HG02943 (cell line): ENCODE data around the gene SNRNP70.
"Not testable (repeated sequence)": the region's sequence is repeated elsewhere in the genome, so short reads cannot be mapped to it uniquely, and the experiment has no call there.

Source experiments
- ATAC-seq: cut with Tn5 transposase; IDR thresholded peaks from one replicate; pipeline ENCODE4 v1.9.1; 2021; ENCODE audit warnings: mild to moderate bottlenecking, low read depth, moderate library complexity; ENCODE audit not compliant: unreplicated experiment

The SNRNP70 gene

DNA sequence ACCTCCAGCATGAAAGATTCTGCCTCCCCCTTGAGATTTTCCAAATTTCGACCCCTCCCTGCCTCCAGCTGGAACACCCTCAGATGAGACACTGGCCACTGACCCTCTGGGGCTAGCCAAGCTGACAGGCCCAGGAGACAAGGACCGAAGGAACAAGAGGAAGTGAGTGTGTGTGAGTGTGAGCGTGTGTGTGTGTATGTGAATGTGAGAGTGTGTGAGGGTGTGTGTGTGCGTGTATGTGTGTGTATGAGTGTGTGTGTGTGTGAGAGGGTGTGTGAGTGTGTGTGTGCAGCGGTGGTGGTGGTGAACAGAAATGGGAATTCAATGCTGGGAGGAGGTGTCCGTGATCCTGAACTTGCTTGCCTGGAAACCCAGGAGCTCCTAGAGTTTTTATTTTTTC is 56.1 kb downstream of the SNRNP70 start:
- ATAC-seq = no peak

DNA sequence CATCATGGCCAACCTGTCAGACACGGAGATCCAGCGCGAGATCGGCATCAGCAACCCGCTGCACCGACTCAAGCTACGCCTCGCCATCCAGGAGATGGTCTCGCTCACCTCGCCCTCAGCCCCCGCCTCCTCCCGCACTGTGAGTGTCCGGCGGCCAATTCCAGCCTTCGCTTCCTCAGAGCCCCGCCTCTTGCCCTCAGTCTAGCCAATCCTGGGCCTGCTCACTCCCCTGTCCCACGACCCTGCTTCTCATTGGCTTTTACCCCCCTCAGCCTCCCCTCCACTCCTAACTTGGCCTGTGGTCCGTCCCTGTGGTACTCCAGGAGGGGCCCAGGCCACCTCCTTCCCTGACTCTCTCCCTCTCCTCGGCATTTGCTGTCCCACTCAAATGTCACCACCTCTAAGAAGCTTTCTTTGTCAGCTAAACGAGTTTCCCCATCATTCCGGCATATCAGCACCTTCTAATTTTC is 57.6 kb downstream of the SNRNP70 start:
- ATAC-seq = peak; percentile 59

DNA sequence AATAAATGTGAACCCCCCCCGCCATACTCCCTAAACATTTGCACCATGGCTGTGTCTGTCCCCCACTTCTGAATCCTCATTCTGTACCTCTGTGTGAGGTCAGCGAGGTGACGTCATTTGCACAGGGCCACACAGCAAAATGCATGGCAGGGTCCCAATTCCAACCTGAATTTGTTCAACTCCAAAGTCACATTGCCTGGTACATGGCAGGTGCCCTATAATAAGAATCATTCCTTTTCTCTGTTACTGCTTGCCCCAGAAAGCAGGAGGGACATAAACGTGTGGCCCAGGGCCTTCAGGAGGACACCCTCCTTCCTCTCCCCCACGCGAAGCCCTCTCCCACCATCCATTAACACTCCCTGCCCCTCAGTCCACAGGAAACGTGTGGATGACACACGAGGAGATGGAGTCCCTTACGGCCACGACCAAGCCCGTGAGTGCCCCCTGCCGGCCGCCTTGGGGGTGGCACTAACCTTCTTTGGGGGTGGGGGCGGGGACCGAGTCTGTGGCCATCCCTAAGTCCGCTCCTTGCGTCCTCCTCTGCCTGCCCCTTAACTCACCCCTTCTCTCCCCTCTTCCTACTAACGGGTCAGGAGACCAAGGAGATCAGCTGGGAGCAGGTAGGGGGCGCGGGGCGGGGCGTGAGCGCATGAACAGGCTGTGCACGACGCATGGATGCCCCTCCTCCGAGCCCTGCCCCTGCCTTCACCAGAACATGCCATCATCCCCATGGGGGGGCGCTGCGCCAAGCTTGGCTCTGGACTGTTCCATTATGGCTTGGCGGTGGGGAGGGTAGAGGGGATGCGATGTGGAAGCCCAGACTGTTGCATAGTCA is 60.5 kb downstream of the SNRNP70 start:
- no peak for ATAC-seq

DNA sequence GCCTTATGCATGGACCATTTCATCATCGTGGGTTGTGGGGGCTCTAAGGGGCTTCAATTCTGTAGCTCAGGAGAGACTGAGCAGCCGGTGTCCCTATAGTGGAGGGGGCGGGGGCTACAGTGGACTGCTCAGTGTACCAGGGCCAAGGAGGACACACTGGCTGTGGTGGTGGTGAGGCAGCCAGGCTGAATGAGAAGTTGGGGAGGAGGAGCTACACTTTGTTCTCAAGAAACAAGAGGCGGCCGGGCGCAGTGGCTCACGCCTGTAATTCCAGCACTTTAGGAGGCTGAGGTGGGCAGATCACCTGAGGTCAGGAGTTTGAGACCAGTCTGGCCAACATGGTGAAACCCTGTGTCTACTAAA is 61.1 kb downstream of the SNRNP70 start:
- ATAC-seq = not testable (repeated sequence)

DNA sequence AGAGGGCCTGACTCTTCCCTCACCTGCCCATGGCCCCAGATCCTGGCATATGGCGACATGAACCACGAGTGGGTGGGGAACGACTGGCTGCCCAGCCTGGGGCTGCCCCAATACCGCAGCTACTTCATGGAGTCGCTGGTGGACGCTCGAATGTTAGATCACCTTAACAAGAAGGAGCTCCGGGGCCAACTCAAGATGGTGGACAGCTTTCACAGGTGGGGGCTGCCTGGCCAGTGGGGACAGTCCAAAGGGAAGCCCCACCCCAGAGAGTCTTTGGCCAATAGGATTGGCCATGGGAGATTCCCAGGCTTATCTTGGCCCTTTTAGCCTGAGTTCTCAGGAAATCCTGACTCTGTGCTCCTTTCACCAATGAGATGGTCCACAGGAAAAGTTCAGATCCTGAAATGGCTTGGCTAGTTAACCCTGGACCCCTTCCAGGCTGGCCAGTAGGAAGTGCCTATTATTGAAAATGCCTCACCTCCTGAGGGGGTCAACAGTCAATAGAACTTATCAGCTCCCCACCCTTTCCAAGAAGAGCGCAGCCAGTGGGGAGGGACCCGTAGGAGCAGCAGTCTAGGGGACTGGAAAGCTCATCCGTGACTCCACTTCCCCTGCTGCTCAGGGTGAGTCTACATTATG is 62.9 kb downstream of the SNRNP70 start:
- no peak for ATAC-seq

DNA sequence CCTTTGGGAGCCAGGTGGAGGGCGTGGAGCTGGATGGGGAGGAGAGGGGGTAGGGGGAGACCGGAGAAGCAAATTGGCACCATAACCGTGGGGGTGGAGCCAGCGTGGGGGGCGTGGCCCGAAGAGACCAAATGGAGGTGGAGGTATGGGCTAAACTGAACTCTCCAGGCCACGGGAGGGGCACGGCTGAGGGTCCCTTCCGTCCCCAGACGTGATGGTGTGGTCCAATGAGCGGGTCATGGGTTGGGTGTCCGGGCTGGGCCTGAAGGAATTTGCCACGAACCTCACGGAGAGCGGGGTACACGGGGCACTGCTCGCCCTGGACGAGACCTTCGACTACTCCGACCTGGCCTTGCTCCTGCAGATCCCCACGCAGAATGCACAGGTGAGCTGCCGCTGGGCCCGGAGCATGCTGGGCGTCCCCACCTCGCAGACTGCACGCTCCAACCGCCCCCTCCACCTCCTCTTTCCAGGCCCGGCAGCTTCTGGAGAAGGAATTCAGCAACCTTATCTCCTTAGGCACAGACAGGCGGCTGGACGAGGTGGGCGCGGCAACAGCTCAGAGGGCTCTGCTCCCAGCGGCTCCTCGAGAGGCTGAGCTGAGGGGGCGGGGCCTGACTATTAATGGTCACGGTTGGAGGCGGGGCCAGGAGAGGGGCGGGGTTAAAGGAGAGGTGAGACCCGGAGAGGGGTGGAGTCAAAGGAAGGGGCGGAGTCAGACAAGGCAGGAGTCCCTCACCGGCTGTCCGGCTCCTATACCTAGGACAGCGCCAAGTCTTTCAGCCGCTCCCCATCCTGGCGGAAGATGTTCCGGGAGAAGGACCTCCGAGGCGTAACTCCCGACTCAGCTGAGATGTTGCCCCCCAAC is 63.8 kb downstream of the SNRNP70 start:
- no peak for ATAC-seq

DNA sequence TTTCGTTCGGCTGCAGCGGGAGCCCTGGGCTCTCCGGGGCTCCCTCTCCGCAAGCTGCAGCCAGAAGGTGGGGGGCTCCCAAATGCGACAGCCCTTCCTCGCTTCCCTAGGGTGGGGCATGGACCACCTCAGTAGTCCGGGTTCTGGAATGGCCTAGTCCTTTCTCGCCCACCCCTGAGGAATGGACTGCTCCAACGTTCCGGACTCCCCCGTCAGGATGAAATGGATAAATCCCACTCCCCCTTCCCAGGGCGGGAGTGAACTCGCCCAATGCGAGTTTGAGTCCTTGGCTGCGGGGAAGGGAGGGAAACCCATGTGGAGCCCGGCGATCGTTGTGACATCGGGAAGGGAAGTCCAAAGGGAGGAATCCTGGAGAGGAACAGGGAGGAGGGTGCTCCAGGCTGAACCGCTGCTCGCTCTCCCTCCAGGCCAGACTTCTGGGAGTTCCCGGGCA is 64.4 kb downstream of the SNRNP70 start:
- ATAC-seq = no peak

DNA sequence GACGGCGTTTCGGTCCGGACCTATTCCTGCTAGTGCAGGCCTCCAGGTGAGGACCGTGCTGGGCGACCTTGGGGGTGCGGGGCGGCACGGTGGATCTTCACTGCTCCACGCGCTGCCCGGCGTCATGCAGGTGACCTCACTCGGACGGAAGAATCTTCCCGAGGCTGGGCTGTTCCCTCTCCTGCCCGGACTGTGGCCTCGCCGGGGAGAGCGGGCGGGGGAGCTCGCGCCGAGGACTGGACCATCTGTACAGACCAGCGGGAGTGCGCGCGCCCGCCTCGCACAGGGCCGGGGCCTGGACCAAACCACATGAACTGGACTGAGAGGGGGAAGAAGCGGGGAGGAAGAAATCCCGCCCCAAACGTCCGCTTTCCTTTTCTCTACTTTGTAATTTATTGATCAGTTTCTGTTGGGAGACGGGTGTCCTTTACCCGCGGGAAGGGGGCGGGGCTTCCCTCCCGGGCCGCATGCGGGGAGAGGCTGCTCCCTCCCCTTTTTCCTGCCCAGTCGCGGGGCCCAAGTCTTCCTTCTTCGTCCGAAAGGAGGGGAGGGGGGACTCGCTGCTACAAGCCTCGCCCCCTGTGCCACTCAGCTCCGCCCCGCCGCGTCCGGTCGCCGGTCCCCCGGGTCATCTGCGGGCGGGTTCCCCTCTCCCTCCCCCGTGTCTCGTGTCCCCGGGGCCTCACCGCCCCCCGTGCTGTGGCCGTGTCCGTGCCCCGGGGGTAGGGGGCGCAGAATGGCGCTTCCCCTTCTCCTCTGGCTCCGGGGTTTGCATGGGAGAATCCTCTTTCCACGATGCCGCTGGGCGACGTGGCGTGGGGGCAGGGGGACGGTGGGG is 65.1 kb downstream of the SNRNP70 start:
- no peak for ATAC-seq

DNA sequence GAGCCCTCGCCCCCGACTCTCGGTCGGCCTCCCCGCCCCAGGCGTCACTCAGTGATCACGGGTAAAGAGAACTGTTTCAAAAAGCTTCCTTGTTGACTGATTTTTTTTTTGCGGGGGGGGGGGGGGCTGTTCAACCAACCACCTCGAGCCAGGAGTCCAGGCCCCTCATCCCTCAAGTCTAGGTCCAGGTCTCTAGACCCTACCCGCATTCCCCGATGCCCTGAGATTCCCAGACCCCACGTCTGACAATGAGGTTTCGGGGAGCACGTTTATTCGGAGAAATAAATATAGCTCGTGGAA is 65.6 kb downstream of the SNRNP70 start:
- ATAC-seq = no peak

DNA sequence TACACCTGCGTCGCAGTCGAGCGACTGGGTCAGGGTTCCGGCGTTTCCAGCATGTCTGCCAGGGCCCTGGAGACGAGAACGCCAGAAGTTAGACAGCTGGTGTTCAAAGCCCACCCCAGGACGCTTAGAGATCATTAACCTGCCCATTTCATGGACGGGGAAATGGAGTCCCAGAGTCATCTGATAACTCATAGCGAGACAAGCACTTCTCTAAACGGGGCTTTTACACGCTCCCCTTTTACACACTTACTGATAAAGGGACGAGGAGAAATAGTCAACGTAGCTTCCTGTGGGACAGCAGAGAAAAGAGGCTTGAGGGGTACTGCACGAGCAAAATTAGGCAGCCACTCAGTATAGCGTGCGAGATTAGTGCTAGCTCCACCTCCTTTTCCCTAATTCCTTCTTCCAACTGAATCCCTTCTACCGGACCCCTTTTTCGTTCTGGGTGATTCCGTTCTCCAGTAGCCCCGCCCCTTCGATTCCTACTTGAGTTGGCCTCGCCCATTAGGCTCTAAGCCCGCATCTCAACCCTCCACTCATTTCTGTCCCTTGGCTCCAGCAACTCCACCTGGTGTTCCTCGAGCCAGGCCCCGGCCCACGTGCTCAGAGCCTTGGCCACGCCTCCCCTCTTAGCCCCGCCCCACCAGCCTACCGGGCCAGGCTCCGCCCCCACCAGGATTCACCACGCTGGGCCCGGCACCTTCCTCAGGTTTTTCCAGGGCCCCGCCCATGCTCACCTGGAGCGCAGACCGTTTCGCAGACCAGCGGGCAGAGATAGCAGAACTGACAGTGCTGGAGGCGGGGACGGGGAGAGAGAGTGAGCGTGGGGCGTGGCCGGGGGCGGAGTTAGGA is 66.2 kb downstream of the SNRNP70 start:
- ATAC-seq = no peak

DNA sequence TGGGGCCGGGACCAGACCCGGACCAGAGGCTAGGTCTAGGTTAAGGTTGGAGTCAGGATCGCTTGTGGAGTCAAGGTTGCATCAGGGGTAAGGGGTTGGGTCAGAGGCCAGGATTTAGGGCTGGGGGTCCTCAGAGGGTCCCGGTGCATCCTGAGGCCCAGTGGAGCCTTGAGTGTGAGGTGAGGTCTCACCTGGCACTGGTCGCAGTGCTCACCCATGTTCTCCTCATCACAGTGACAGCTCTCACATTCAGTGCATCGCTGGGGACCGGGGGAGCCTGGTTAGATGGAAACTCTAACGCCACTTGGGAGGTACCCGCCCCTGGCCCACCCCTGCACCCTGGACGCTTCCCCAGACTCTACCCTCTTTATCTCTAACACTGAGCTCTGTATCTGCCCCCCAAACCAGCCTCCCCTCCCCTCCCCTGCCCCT is 66.9 kb downstream of the SNRNP70 start:
- no peak for ATAC-seq

DNA sequence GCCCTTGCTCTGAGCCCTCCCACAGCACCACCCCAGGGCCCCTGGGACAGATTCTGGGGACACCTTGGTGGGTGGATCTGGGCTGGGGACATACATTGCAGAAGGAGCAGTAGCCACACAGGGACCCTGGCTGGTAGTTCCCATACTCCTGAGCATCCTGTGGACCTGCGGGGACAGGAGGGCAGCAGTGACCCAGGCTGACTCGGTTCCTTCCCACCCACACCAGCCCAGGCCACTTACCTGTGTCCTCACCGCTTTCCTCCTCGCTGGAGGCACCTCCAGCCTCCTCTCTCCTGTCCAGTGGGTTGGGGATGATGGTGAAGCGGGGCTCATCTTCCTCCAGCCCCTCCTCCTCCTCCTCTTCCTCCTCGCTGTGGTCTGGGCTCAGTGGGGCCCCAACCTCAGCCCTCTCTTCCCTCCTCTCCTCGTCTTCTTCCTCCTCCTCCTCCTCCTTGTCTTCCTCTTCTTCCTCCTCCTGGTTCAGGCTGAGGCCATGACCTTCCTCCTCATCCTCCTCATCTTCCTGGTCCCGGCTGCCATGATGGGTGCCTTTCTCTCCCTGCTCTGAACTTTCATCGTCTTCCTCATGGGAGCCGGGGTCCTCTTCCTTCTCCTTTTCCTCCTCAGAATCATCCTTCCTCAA is 68.0 kb downstream of the SNRNP70 start:
- no peak for ATAC-seq

DNA sequence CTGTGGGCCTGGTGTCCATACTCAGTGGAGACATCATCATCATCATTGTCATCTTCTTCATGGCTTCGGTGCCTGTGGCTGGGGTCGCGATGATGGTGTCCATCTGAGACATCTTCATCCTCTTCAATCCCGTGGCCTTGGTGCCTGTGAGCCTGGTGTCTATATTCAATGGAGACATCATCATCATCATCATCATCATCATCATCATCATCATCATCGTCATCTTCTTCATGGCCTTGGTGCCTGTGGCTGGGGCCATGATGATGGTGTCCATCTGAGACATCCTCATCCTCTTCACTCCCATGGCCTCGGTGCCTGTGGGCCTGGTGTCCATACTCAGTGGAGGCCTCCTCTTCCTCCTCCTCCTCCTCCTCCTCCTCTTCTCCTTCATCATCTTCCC is 69.0 kb downstream of the SNRNP70 start:
- no peak for ATAC-seq

DNA sequence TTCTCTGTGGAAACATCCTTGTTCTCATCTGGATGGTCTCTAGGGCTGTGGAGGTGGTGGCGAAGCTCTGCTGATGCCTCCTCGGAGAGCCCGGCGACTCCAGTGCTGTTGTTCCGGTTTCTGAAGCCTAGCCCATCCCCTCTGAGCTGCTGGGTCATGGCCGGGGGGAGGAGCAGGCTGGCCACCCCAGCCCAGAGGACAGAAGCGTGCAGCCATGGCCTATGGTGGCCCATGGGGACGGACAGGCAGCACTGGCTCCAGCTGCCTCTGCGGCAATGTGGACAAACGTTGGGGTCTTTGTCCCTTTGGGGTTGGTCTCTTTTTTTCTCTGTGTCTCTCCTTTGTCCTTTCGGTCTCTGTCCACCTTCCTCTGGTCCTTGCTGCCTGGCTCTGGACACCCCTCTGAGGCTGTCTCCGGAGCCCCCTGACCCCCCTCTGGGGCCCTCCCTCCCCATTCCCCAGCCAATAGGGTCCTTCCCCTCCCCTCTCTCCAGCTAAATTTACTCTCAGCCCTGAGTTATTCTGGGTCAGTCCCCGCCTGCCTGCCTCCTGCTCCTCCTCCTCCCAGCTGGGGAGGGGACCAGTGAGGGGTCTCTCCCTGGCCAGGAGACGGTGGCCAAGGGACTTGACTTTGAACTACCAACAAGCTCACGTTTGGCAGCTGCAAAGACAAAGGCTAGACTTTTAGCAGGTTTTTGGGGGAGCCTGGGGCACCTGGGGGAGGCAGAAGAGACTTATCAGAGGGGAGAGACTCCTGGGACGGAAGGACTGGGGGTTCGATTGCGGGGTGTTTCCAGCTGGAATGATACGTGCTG is 70.0 kb downstream of the SNRNP70 start, which contains the start of gene HRC:
HRC (minus strand) TSS at position 392 of the 815 bp plus-strand sequence; CDS start at position 233, 159 bp downstream.
- no peak for ATAC-seq

DNA sequence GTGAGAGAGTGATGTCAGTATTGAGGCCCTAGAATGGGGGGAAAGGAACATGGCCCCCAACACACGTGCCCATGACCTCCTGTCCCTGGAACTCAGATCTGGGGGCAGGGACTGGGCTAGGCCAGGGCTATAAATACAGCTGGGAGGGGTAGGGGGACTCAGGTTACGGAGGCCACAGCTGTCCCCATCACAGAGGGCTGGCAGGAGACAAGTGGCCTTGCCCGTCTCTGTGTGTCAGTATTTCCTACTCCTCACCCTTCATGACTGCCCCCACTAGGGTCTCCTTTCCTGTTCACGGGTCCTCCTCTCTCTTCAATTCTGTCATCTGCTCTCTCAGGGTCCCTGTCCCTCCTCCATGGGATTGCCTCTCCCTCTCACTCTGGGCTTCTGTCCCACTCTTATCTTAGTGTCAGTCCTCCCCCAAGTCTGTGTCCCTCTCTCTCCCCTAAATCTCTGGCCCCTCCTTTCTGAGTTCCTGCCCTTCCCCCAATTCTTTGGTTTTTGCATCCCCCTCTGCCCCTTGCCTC is 70.6 kb downstream of the SNRNP70 start:
- ATAC-seq = no peak

DNA sequence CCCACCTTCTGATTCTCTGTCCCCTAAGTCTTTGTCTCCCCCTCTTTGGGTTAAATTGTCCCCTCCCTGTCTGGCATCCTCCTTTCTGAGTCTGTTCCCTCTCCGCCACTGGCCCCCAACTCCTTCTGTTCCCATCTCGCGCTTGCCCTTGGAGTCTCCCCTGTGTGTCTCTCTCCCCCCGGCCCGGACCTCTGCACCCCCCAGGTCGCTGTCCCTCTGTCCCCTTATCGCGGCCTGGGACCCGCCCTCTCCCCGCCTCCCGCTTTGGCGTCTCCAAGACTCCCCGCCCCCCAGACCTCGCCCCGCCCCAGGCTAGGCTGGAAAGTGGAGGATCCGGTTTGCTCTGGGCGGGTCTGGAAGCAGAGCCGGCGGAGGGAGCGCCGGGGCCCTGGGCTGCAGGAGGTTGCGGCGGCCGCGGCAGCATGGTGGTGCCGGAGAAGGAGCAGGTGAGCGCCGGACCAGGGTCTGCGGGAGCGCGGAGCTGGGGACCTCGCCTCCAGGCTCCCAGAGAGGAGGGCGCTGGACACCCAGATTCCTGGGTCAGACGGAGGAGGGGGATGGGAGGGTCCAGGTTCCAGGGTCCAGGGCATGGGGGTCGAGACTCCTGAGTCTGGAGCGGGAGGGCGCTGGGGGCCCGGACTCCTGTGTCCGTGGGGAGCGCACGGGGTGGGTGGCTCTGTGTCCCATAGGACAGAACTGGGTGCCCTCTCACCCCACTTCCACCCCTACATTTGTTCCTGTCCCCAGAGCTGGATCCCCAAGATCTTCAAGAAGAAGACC is 72.4 kb downstream of the SNRNP70 start, which contains the start of gene TRPM4:
TRPM4 (plus strand) TSS at position 348 of the 780 bp plus-strand sequence; CDS start at position 423, 75 bp downstream.
- no peak for ATAC-seq
